ENCODE measurements around the gene HSPE1. TPM values are rescaled to one million over a fixed set of nuclear protein-coding genes. Genes with fewer than 3 reads are reported as not detected.
"Not testable (repeated sequence)": the region's sequence is repeated elsewhere in the genome, so short reads cannot be mapped to it uniquely, and the experiment has no call there.

The HSPE1 gene
- total RNA-seq, 6 donors from 2014 or later: 23.5 to 92.8 (median 51.0) TPM

DNA sequence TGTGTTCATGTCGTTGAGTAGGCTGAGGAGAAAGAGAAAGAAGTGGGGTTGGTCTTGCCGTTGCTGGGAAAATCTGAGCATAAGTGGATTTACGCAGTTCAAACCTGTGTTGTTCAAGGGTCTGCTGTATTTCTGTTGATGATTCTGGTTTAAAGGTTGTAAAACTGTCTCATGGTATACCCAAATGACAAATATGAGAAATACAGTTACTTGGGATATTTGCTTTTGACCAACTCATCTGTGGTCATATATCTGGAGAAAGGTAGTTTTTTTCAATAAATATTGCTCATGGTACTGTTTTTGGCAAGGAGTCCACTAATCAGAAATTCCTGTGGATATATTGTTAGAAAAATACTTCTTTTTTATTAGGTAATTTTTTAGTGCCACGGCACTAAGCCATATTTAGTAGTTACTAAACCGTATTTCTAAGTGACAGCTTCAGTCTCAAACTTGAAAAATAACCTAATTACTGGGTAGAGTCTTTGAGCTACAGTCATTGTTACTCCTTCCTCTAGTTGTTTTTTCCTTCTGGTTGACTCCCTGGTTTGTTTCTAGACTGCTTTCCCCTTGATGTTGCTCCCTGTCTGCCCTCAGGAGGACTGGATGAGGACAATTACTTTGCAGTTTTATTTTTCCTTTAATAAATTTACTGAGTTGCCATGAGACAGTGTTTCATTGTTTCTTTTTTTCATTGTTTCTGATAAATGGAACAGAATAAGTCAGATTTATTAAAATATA lies 47.2 kb downstream of the HSPE1 start:
- WGBS, 2 donors: 86 to 90% methylated on average over 5 of the region's 5 CpGs
- Histone ChIP-seq H3K9me3 (no peaks in the 10 kb centered on the region), H3K4me1 (no peaks in the 10 kb centered on the region), H3K27me3 (no peaks in the 10 kb centered on the region), H3K27ac (no peak overlapping the region), H3K4me3 (no peak overlapping the region), H3K36me3 (peaks cover 13 to 71% (median 33%) of the 10 kb centered on the region in 4 donors)
- no peak for TF ChIP-seq EP300 (IDR thresholded peaks at IDR 0.05)
- no peak for ATAC-seq (ENCODE audit: low FRiP score in 2 of 2)
- DNase-seq: no peak

GRCh38 chr2:197548582-197548981 lies 48.4 kb downstream of the HSPE1 start:
- H3K27ac ChIP-seq: no peak overlapping the region
- H3K4me1 ChIP-seq: no peaks in the 10 kb centered on the region
- no peaks in the 10 kb centered on the region for H3K9me3 ChIP-seq
- peaks cover 11 to 72% (median 30%) of the 10 kb centered on the region in 4 donors for H3K36me3 ChIP-seq
- ATAC-seq (ENCODE audit: low FRiP score in 2 of 2): no peak
- TF ChIP-seq CTCF (IDR thresholded peaks at IDR 0.05) (no peak), EP300 (IDR thresholded peaks at IDR 0.05) (no peak), POLR2AphosphoS5 (IDR thresholded peaks at IDR 0.05) (no peak), POLR2A (IDR thresholded peaks at IDR 0.05) (no peak)
- WGBS, 2 donors: 93 to 96% methylated on average over 5 of the region's 5 CpGs
- H3K4me3 ChIP-seq: no peak overlapping the region
- H3K27me3 ChIP-seq: no peaks in the 10 kb centered on the region
- no peak for DNase-seq

DNA sequence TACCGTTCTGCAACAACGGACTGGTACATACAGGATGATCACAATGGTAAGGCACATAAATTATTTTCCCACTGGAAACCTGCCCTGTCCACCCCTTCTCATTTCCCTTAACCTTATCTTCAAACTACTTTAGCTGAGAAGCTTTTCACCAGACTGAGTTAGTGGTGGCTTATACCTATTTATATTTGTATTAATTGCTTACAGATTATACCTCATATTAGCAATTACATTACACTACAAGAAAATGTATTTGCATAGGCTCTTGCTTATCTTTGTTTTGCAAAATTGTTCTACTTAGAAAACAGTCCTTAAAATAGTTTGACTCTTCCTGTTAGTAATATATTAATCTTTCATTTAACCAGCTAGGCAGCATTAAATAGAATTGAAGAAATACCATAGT lies 51.1 kb downstream of the HSPE1 start:
- H3K36me3 ChIP-seq: peaks cover 9 to 70% (median 33%) of the 10 kb centered on the region in 4 donors
- H3K4me3 ChIP-seq; H3K9me3 ChIP-seq; H3K27me3 ChIP-seq; DNase-seq; H3K27ac ChIP-seq; ATAC-seq (ENCODE audit: low FRiP score in 2 of 2); H3K4me1 ChIP-seq: not testable (repeated sequence)
- 69 to 85% methylated on average over 2 of the region's 2 CpGs for WGBS, 2 donors

Small RNA genes lying within 50 kb of the gene (small RNA-seq; reads per million reads assigned to genes)
- gene AC020550.1: 0 reads per million in 4 donors

Other genes starting within 250 kb of the HSPE1 start
- 10 to 100 TPM; 41.0 to 91.1 (median 61.7) TPM for gene ANKRD44, start 189.6 kb upstream of the HSPE1 start, total RNA-seq
- gene SF3B1, start 65.4 kb upstream of the HSPE1 start, total RNA-seq: 100 to 1,000 TPM; 182 to 614 (median 203) TPM
- gene COQ10B, start 46.8 kb upstream of the HSPE1 start, total RNA-seq: 10 to 100 TPM; 10.2 to 35.1 (median 25.6) TPM
- 100 to 1,000 TPM in 4 of 6 donors, 10 to 100 TPM in 2; 42.8 to 159 (median 123) TPM for gene HSPD1, start 539 bp upstream of the HSPE1 start, total RNA-seq
- gene MOB4, start 15.7 kb downstream of the HSPE1 start, total RNA-seq: 10 to 100 TPM in 5 of 6 donors, 1 to 10 TPM in 1; 6.7 to 34.2 (median 17.9) TPM
- 1 to 10 TPM; 1.0 to 7.0 (median 2.8) TPM for gene RFTN2, start 175.2 kb downstream of the HSPE1 start, total RNA-seq
- 10 to 100 TPM in 1 of 6 donors, 1 to 10 TPM in 5; 3.1 to 12.6 (median 6.4) TPM for gene MARS2, start 205.0 kb downstream of the HSPE1 start, total RNA-seq